ENCODE data around the gene ZSWIM3. TPM values are rescaled to one million over a fixed set of nuclear protein-coding genes. Genes with fewer than 3 reads are reported as not detected.

ZSWIM3 gene
- total and polyA plus RNA-seq, 2 of the 13 experiments (the other 11 are each of a cell fraction or from before 2014, with no cell fraction given) = 5.2 to 5.8 TPM

- TF ChIP-seq AGO2 (optimal IDR thresholded peaks at IDR 0.05; ENCODE audit: low read depth, low read length) (peak; percentile 57), ZMYM3 (CRISPR knock-in tag; IDR thresholded peaks at IDR 0.05) (no peak), PHF21A (CRISPR knock-in tag; IDR thresholded peaks at IDR 0.05) (0 out of 2 replicates have a peak, but pooled peaks have one; percentile 14), FOXK1 (CRISPR knock-in tag; IDR thresholded peaks at IDR 0.05; ENCODE audit: borderline replicate concordance, low read depth) (no peak), AGO1 (IDR thresholded peaks at IDR 0.05; ENCODE audit: low read depth, low read length, poor library complexity, severe bottlenecking) (no peak), SSRP1 (CRISPR knock-in tag; IDR thresholded peaks at IDR 0.05) (peak; percentile 67; the same call in 1 of the 2 replicates), ZNF430 (CRISPR knock-in tag; IDR thresholded peaks at IDR 0.05) (0 out of 2 replicates have a peak, but pooled peaks have one; percentile 14), ZBTB37 (CRISPR knock-in tag; IDR thresholded peaks at IDR 0.05) (no peak), ZNF709 (CRISPR knock-in tag; IDR thresholded peaks at IDR 0.05) (no peak), BATF2 (CRISPR knock-in tag; IDR thresholded peaks at IDR 0.05) (no peak), TARDBP (CRISPR knock-in tag; IDR thresholded peaks at IDR 0.05) (0 out of 2 replicates have a peak, but pooled peaks have one; percentile 22)
- TF ChIP-seq, protein P1, sequence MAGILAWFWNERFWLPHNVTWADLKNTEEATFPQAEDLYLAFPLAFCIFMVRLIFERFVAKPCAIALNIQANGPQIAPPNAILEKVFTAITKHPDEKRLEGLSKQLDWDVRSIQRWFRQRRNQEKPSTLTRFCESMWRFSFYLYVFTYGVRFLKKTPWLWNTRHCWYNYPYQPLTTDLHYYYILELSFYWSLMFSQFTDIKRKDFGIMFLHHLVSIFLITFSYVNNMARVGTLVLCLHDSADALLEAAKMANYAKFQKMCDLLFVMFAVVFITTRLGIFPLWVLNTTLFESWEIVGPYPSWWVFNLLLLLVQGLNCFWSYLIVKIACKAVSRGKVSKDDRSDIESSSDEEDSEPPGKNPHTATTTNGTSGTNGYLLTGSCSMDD (CRISPR knock-in tag; IDR thresholded peaks at IDR 0.05) = no peak
Measured at GRCh38 chr20:45888681-45889080, 31.3 kb downstream of the ZSWIM3 start (continued).

Data from HepG2 (cell line).